NCI-H226 (cell line): ENCODE data around the gene MMP3.

Experiments
- DNase-seq: peaks from one replicate; pipeline ENCODE4 v3.0.0-alpha.2; 2015

Gene MMP3

GRCh38 chr11:102831489-102832440 is 11.6 kb downstream of the MMP3 start:
- no peak for DNase-seq

- no peak for DNase-seq
These were observed 12.3 kb downstream of the MMP3 start for GRCh38 chr11:102831128-102831488.

GRCh38 chr11:102830001-102830727 is 13.2 kb downstream of the MMP3 start:
- DNase-seq, result peak; percentile 29

- no peak for DNase-seq
These were observed 14.0 kb downstream of the MMP3 start for GRCh38 chr11:102829316-102830000.

GRCh38 chr11:102824556-102824955 is 18.9 kb downstream of the MMP3 start:
- no peak for DNase-seq

- no peak for DNase-seq
These were observed 23.9 kb downstream of the MMP3 start for GRCh38 chr11:102819491-102819890.

GRCh38 chr11:102813484-102813883 is 29.9 kb downstream of the MMP3 start:
- no peak for DNase-seq

- peak; percentile 14 for DNase-seq
These were observed 31.2 kb downstream of the MMP3 start for GRCh38 chr11:102812188-102812587.

- DNase-seq, result peak; percentile 16
These were observed 32.3 kb downstream of the MMP3 start for GRCh38 chr11:102810950-102811660.

GRCh38 chr11:102809971-102810370 is 33.4 kb downstream of the MMP3 start:
- no peak for DNase-seq

GRCh38 chr11:102807921-102808320 is 35.5 kb downstream of the MMP3 start:
- DNase-seq, result no peak

GRCh38 chr11:102806296-102806695 is 37.1 kb downstream of the MMP3 start:
- no peak for DNase-seq

- peak; percentile 7 for DNase-seq
These were observed 41.1 kb downstream of the MMP3 start for GRCh38 chr11:102802341-102802740.

GRCh38 chr11:102800767-102801166 is 42.6 kb downstream of the MMP3 start:
- DNase-seq, result no peak

- DNase-seq, result no peak
These were observed 43.6 kb downstream of the MMP3 start for GRCh38 chr11:102799681-102800340.

- DNase-seq, result peak; percentile 30
These were observed 45.2 kb downstream of the MMP3 start, which contains the start of gene MMP1 for GRCh38 chr11:102798012-102798746. Gene MMP1, minus strand, starts transcription at chr11:102798160. Its CDS starts 68 bp downstream, at chr11:102798092.

GRCh38 chr11:102794382-102794781 is 49.0 kb downstream of the MMP3 start:
- no peak for DNase-seq

- DNase-seq, result no peak
These were observed 49.6 kb downstream of the MMP3 start for GRCh38 chr11:102793677-102794290.

- no peak for DNase-seq
These were observed 50.8 kb downstream of the MMP3 start for GRCh38 chr11:102792604-102793003.

GRCh38 chr11:102791271-102792036 is 52.0 kb downstream of the MMP3 start:
- peak; percentile 22 for DNase-seq
